ENCODE results near the gene PFKL. TPM values are rescaled to one million over a fixed set of nuclear protein-coding genes. Genes with fewer than 3 reads are reported as not detected.

The PFKL gene
- total RNA-seq, 1 donor from 2014 or later: 48.7 TPM

- Histone ChIP-seq H3F3A (ENCODE audit: low read depth) (peaks cover 15% of the 10 kb centered on the region), H3K4me1 (peaks cover 21% of the 10 kb centered on the region), H3K4me3 (no peak overlapping the region), H4K20me1 (ENCODE audit: low read depth) (peaks cover 21% of the 10 kb centered on the region), H2AFZ (replicated peaks) (no peak overlapping the region), H3K4me2 (peak overlapping the region; percentile 69), H3K9ac (no peak overlapping the region), H3K79me2 (ENCODE audit: low read depth) (no peaks in the 10 kb centered on the region), H3K27me3 (peaks cover 65% of the 10 kb centered on the region), H3K9me3 (ENCODE audit: low read depth) (no peaks in the 10 kb centered on the region), H3K27ac (no peak overlapping the region), H3K36me3 (no peaks in the 10 kb centered on the region)
- no peak overlapping the region for H3K4me3 Mint-ChIP-seq
- H3K9me3 Mint-ChIP-seq: no peaks in the 10 kb centered on the region
- TF ChIP-seq EZH2 (IDR thresholded peaks at IDR 0.05): peak; percentile 9
- TF ChIP-seq, protein P1, sequence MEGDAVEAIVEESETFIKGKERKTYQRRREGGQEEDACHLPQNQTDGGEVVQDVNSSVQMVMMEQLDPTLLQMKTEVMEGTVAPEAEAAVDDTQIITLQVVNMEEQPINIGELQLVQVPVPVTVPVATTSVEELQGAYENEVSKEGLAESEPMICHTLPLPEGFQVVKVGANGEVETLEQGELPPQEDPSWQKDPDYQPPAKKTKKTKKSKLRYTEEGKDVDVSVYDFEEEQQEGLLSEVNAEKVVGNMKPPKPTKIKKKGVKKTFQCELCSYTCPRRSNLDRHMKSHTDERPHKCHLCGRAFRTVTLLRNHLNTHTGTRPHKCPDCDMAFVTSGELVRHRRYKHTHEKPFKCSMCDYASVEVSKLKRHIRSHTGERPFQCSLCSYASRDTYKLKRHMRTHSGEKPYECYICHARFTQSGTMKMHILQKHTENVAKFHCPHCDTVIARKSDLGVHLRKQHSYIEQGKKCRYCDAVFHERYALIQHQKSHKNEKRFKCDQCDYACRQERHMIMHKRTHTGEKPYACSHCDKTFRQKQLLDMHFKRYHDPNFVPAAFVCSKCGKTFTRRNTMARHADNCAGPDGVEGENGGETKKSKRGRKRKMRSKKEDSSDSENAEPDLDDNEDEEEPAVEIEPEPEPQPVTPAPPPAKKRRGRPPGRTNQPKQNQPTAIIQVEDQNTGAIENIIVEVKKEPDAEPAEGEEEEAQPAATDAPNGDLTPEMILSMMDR (IDR thresholded peaks at IDR 0.05): no peak
- no peak for TF ChIP-seq EZH2phosphoT487 (IDR thresholded peaks at IDR 0.05)
- no peak for DNase-seq (ENCODE audit: low spot score)
- no peaks in the 10 kb centered on the region for H3K36me3 Mint-ChIP-seq
- H3K4me1 Mint-ChIP-seq: peaks cover 22% of the 10 kb centered on the region
- H3K27ac Mint-ChIP-seq: no peak overlapping the region
- H3K27me3 Mint-ChIP-seq (ENCODE audit: insufficient read depth, low read depth): peaks cover 7% of the 10 kb centered on the region
Measured at GRCh38 chr21:44286086-44286715, 13.7 kb upstream of the PFKL start.

GRCh38 chr21:44286716-44287632 lies 12.9 kb upstream of the PFKL start:
- H3F3A ChIP-seq (ENCODE audit: low read depth): peaks cover 15% of the 10 kb centered on the region
- Mint-ChIP-seq H3K4me3 (no peak overlapping the region), H3K27me3 (ENCODE audit: insufficient read depth, low read depth) (peaks cover 7% of the 10 kb centered on the region), H3K4me1 (peaks cover 22% of the 10 kb centered on the region), H3K27ac (no peak overlapping the region), H3K36me3 (no peaks in the 10 kb centered on the region), H3K9me3 (no peaks in the 10 kb centered on the region)
- peaks cover 21% of the 10 kb centered on the region for H3K4me1 ChIP-seq
- H3K36me3 ChIP-seq: no peaks in the 10 kb centered on the region
- no peak overlapping the region for H3K4me3 ChIP-seq
- H4K20me1 ChIP-seq (ENCODE audit: low read depth): peaks cover 21% of the 10 kb centered on the region
- no peak for TF ChIP-seq EZH2phosphoT487 (IDR thresholded peaks at IDR 0.05)
- TF ChIP-seq, protein P1 (IDR thresholded peaks at IDR 0.05): no peak
- no peak for TF ChIP-seq EZH2 (IDR thresholded peaks at IDR 0.05)
- no peaks in the 10 kb centered on the region for H3K79me2 ChIP-seq (ENCODE audit: low read depth)
- no peaks in the 10 kb centered on the region for H3K9me3 ChIP-seq (ENCODE audit: low read depth)
- H3K27ac ChIP-seq: no peak overlapping the region
- no peak for DNase-seq (ENCODE audit: low spot score)
- H3K27me3 ChIP-seq: peaks cover 58% of the 10 kb centered on the region
- no peak overlapping the region for H3K4me2 ChIP-seq
- no peak overlapping the region for H3K9ac ChIP-seq
- H2AFZ ChIP-seq (replicated peaks): no peak overlapping the region

DNA sequence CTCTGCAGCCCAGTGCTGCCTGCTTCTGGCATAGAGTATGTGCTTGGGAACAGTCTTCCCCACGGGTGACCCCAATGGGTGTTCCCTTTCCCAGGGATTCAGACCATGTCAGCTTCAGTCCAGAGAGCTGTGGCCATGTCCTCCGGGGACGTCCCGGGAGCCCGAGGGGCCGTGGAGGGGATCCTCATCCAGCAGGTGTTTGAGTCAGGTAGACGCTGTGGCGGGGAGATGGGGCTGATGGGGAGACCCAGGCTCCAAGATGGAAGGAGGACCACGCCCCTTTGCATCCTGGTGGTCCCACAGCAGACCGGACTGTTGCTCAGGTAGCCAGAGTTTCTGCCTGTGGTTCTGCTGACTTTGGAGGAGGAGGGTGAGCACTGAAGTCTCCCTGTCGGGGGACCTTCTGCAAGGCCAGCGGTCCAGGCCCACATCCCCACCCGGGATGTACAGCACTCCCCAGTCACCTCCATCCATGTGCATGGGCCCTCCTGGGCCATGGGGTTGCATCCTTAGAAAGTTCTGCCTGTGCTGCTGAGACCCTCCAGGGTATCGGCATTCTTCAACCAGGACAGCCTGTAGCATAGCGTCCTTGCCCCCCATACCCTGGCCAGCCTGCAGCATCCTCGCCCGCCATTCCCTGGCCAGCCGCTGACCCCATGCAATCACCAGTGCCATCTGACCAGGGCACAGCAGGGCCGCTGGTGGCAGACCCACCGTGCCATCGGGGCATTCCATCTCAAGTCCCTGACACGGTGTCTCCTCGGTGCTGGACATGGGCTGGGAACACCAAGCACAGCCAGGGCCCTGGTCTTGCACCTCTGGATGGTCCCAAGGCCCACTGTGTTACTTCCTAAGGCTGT lies 11.4 kb upstream of the PFKL start:
- Histone ChIP-seq H3K79me2 (ENCODE audit: low read depth) (no peaks in the 10 kb centered on the region), H3K27ac (no peak overlapping the region), H3K4me3 (no peak overlapping the region), H3K9me3 (ENCODE audit: low read depth) (no peaks in the 10 kb centered on the region), H3K4me2 (no peak overlapping the region), H3K9ac (no peak overlapping the region), H3K36me3 (no peaks in the 10 kb centered on the region), H2AFZ (replicated peaks) (no peak overlapping the region), H3K4me1 (peaks cover 11% of the 10 kb centered on the region), H3F3A (ENCODE audit: low read depth) (peaks cover 6% of the 10 kb centered on the region), H3K27me3 (peaks cover 42% of the 10 kb centered on the region), H4K20me1 (ENCODE audit: low read depth) (peaks cover 15% of the 10 kb centered on the region)
- no peak for DNase-seq (ENCODE audit: low spot score)
- Mint-ChIP-seq H3K9me3 (no peaks in the 10 kb centered on the region), H3K4me1 (peaks cover 11% of the 10 kb centered on the region), H3K36me3 (no peaks in the 10 kb centered on the region), H3K27me3 (ENCODE audit: insufficient read depth, low read depth) (peaks cover 3% of the 10 kb centered on the region), H3K27ac (peak overlapping the region; percentile 29), H3K4me3 (no peak overlapping the region)
- TF ChIP-seq, protein P1 (IDR thresholded peaks at IDR 0.05): no peak
- TF ChIP-seq EZH2phosphoT487 (IDR thresholded peaks at IDR 0.05) (no peak), EZH2 (IDR thresholded peaks at IDR 0.05) (no peak)

All from neural progenitor cell (in vitro differentiated cells).